H9 (cell line): Measurements from ENCODE around the gene ZNF248. TPM values are rescaled to one million over a fixed set of nuclear protein-coding genes. Genes with fewer than 3 reads are reported as not detected.

Experiments
- DNase-seq: peaks from one replicate; pipeline ENCODE4 v3.0.0-alpha.2; 2017
- H2AFZ ChIP-seq: one replicate; pipeline ENCODE4 v1.6.1; 2013; ENCODE audit warnings: mild to moderate bottlenecking, low read length, control low read depth, moderate library complexity
- H2AK5ac ChIP-seq: 2 replicates; pipeline ENCODE4 v1.6.1; 2013; ENCODE audit warnings: low read length, control low read depth, mixed read lengths; ENCODE audit not compliant: insufficient read length
- H2BK120ac ChIP-seq: one replicate; pipeline ENCODE4 v1.6.1; 2013; ENCODE audit warnings: low read depth, mild to moderate bottlenecking, low read length, control low read depth, inconsistent platforms; ENCODE audit not compliant: poor library complexity, severe bottlenecking
- H2BK12ac ChIP-seq: 2 replicates; pipeline ENCODE4 v1.6.1; 2013; ENCODE audit warnings: low read length, control low read depth, mixed read lengths, low read depth; ENCODE audit not compliant: insufficient read length
- H2BK15ac ChIP-seq: 2 replicates; pipeline ENCODE4 v1.6.1; 2013; ENCODE audit warnings: low read depth, low read length, control low read depth
- H2BK20ac ChIP-seq: one replicate; pipeline ENCODE4 v1.6.1; 2013; ENCODE audit warnings: low read depth, mild to moderate bottlenecking, low read length, control low read depth, inconsistent platforms; ENCODE audit not compliant: poor library complexity, severe bottlenecking
- H2BK5ac ChIP-seq: 2 replicates; pipeline ENCODE4 v1.6.1; 2013; ENCODE audit warnings: low read length, control low read depth, mixed read lengths; ENCODE audit not compliant: insufficient read length
- H3K14ac ChIP-seq: 2 replicates; pipeline ENCODE4 v1.6.1; 2013; ENCODE audit warnings: low read length, control low read depth; ENCODE audit not compliant: insufficient read depth
- H3K18ac ChIP-seq: 2 replicates; pipeline ENCODE4 v1.6.1; 2013; ENCODE audit warnings: low read depth, mild to moderate bottlenecking, mixed read lengths, low read length, control low read depth; ENCODE audit not compliant: insufficient read length
- H3K23ac ChIP-seq: 2 replicates; pipeline ENCODE4 v1.6.1; 2013; ENCODE audit warnings: low read length, control low read depth, mixed read lengths, low read depth; ENCODE audit not compliant: insufficient read length
- H3K23me2 ChIP-seq: 2 replicates; pipeline ENCODE4 v1.6.1; 2013; ENCODE audit warnings: low read depth, mild to moderate bottlenecking, mixed read lengths, low read length, control low read depth; ENCODE audit not compliant: insufficient read length, poor library complexity, severe bottlenecking
- H3K27ac ChIP-seq: 2 replicates; pipeline ENCODE4 v1.5.1; 2013; ENCODE audit warnings: low read length, control low read depth, mixed read lengths, low read depth; ENCODE audit not compliant: insufficient read length
- H3K27me3 ChIP-seq: 2 replicates; pipeline ENCODE4 v1.6.1; 2013; ENCODE audit warnings: low read length, control low read depth, inconsistent platforms; ENCODE audit not compliant: insufficient read depth
- H3K4ac ChIP-seq: 2 replicates; pipeline ENCODE4 v1.6.1; 2013; ENCODE audit warnings: low read depth, mild to moderate bottlenecking, control low read depth, inconsistent platforms, low read length, moderate library complexity
- H3K4me1 ChIP-seq: 2 replicates; pipeline ENCODE4 v1.6.1; 2013; ENCODE audit warnings: low read length, control low read depth, inconsistent platforms; ENCODE audit not compliant: insufficient read depth
- H3K4me2 ChIP-seq: 2 replicates; pipeline ENCODE4 v1.6.1; 2013; ENCODE audit warnings: low read length, control low read depth, mixed read lengths; ENCODE audit not compliant: insufficient read length, insufficient read depth
- H3K56ac ChIP-seq: 2 replicates; pipeline ENCODE4 v1.6.1; 2013; ENCODE audit warnings: low read depth, mild to moderate bottlenecking, mixed read lengths, low read length, control low read depth; ENCODE audit not compliant: insufficient read length
- H3K79me1 ChIP-seq: 2 replicates; pipeline ENCODE4 v1.6.1; 2013; ENCODE audit warnings: low read depth, mild to moderate bottlenecking, moderate library complexity, low read length, control low read depth, inconsistent platforms; ENCODE audit not compliant: insufficient read depth, poor library complexity, severe bottlenecking
- H3K79me2 ChIP-seq: 2 replicates; pipeline ENCODE4 v1.6.1; 2013; ENCODE audit warnings: low read length, control low read depth, inconsistent platforms; ENCODE audit not compliant: insufficient read depth
- H3K9ac ChIP-seq: 2 replicates; pipeline ENCODE4 v1.6.1; 2013; ENCODE audit warnings: low read length, control low read depth, mixed read lengths; ENCODE audit not compliant: insufficient read length; ENCODE audit errors: extremely low read depth
- H3K9me3 ChIP-seq: one replicate; pipeline ENCODE4 v1.6.1; 2013; ENCODE audit warnings: low read depth, low read length, inconsistent platforms; ENCODE audit not compliant: control insufficient read depth
- H3T11ph ChIP-seq: one replicate; pipeline ENCODE4 v1.6.1; 2013; ENCODE audit warnings: mild to moderate bottlenecking, low read length, control low read depth, inconsistent platforms
- H4K20me1 ChIP-seq: one replicate; pipeline ENCODE4 v1.6.1; 2013; ENCODE audit not compliant: control insufficient read depth, insufficient read length, insufficient read depth
- H4K5ac ChIP-seq: 2 replicates; pipeline ENCODE4 v1.6.1; 2013; ENCODE audit warnings: low read depth, mild to moderate bottlenecking, mixed read lengths, low read length, control low read depth; ENCODE audit not compliant: insufficient read length
- H4K8ac ChIP-seq: replicated peaks from 2 replicates; pipeline ENCODE4 v1.6.1; 2013; ENCODE audit warnings: low read length, control low read depth, mixed read lengths, low read depth; ENCODE audit not compliant: insufficient read length
- H4K91ac ChIP-seq: 2 replicates; pipeline ENCODE4 v1.6.1; 2013; ENCODE audit warnings: low read depth, mild to moderate bottlenecking, moderate library complexity, mixed read lengths, low read length, control low read depth; ENCODE audit not compliant: insufficient read length
- H3K27ac Mint-ChIP-seq, 3 experiments: 2 replicates in 2 of 3; 3 replicates in 1 of 3; pipeline ENCODE4 v1.8.0; 2020 to 2021; ENCODE audit warnings: mixed read lengths in 3 of 3, mild to moderate bottlenecking in 1 of 3, moderate library complexity in 1 of 3
- H3K27me3 Mint-ChIP-seq: 2 replicates; pipeline ENCODE4 v1.8.0; 2021; ENCODE audit warnings: low read depth, mild to moderate bottlenecking, moderate library complexity, mixed read lengths
- H3K36me3 Mint-ChIP-seq, 3 experiments: 2 replicates in 2 of 3; 3 replicates in 1 of 3; pipeline ENCODE4 v1.8.0; 2020 to 2021; ENCODE audit warnings: low read depth in 3 of 3, mixed read lengths in 3 of 3; ENCODE audit not compliant: insufficient read depth in 1 of 3
- H3K4me1 Mint-ChIP-seq, 2 experiments: 2 replicates each; pipeline ENCODE4 v1.8.0; 2020; ENCODE audit warnings: mixed read lengths in 2 of 2
- H3K4me3 Mint-ChIP-seq, 2 experiments: 2 replicates in 1 of 2; 3 replicates in 1 of 2; pipeline ENCODE4 v1.8.0; 2020 to 2021; ENCODE audit warnings: mild to moderate bottlenecking in 2 of 2, mixed read lengths in 2 of 2, moderate library complexity in 1 of 2
- H3K9me3 Mint-ChIP-seq, 2 experiments: 2 replicates in 1 of 2; 3 replicates in 1 of 2; pipeline ENCODE4 v1.8.0; 2020; ENCODE audit warnings: mild to moderate bottlenecking in 2 of 2, mixed read lengths in 2 of 2, moderate library complexity in 1 of 2
- CTCF ChIP-seq: fragments of 200-600 bp; sonication (generic); conservative IDR thresholded peaks from 3 replicates; pipeline ENCODE4 v1.8.0; 2021; ENCODE audit warnings: antibody characterized with exemption, mild to moderate bottlenecking
- total RNA-seq: library from RNA; stranded (reverse); gene quantifications from 2 replicates; pipeline ENCODE4 v1.2.1, GENCODE V29; 2021

ZNF248 gene
- total RNA-seq, 1 experiment from 2014 or later, result 5.4 TPM

DNA sequence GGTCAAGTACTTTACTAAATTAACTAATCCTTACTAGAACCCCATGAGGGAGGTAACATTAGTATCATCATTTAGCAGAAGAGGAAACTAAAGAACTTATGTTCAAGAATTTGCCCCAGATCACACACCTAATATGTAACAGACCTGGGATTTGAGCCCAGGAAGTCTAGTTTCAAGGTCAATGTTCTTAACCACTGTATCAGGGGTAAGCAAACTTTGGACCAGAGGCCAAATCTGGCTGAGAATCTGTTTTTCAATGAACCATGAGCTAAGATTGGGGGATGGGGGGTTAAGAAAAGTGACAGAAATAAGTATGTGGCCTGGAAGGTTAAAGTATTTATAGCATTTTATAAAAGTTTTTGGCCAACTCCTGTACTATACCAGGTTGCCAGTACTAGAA is 95.1 kb downstream of the ZNF248 start:
- Histone ChIP-seq H2AFZ (no peak overlapping the region), H4K20me1 (no peaks in the 10 kb centered on the region), H3K27ac (no peak overlapping the region), H3K4ac (no peak overlapping the region), H2BK15ac (no peak overlapping the region), H2BK5ac (no peak overlapping the region), H3K18ac (no peak overlapping the region), H3K56ac (no peak overlapping the region), H3K9me3 (peaks cover 59% of the 10 kb centered on the region), H3K23me2 (no peaks in the 10 kb centered on the region), H2BK20ac (no peak overlapping the region), H2AK5ac (no peak overlapping the region), H2BK120ac (no peak overlapping the region), H3K9ac (no peak overlapping the region), H3K23ac (no peak overlapping the region), H3K4me2 (no peak overlapping the region), H3K27me3 (no peaks in the 10 kb centered on the region), H4K5ac (no peak overlapping the region), H3K14ac (no peak overlapping the region), H4K8ac (no peak overlapping the region), H3T11ph (no peak overlapping the region), H4K91ac (no peak overlapping the region), H3K79me2 (no peaks in the 10 kb centered on the region), H2BK12ac (no peak overlapping the region), H3K79me1 (no peaks in the 10 kb centered on the region), H3K4me1 (no peaks in the 10 kb centered on the region)
- TF ChIP-seq CTCF, result no peak
- H3K9me3 Mint-ChIP-seq, result peaks cover 83 to 94% of the 10 kb centered on the region in 2 experiments
- no peak for DNase-seq
- H3K36me3 Mint-ChIP-seq, result peaks cover 17 to 22% (median 20%) of the 10 kb centered on the region in 3 experiments; a peak in 6 of 7 replicates
- no peak overlapping the region for H3K27ac Mint-ChIP-seq
- H3K4me3 Mint-ChIP-seq, result no peak overlapping the region
- peaks cover 2% of the 10 kb centered on the region; the same call in 1 of the 2 replicates for H3K27me3 Mint-ChIP-seq
- H3K4me1 Mint-ChIP-seq, result no peaks in the 10 kb centered on the region
